GM12878 (cell line): ENCODE data around the gene EPHA7. TPM values are rescaled to one million over a fixed set of nuclear protein-coding genes. Genes with fewer than 3 reads are reported as not detected.

Experiments used
- ATAC-seq: fragments of 200-7000 bp; cut with Tn5 transposase; 3 replicates; pipeline ENCODE4 v1.9.1; 2020; ENCODE audit warnings: mild to moderate bottlenecking, moderate library complexity
- Bru-seq: library from RNA; stranded (reverse); fragments of 400-500 nt; gene quantifications from one replicate; lab custom pipeline; 2021; lab: Mats Ljungman, UMichigan
- BruChase-seq, 2 experiments: library from RNA; stranded (reverse); fragments of 400-500 nt; gene quantifications; one replicate each; lab custom pipeline; 2021; lab: Mats Ljungman, UMichigan
- BruUV-seq: library from RNA; stranded (reverse); fragments of 400-500 nt; replicated peaks from 2 replicates; lab custom pipeline; 2021; lab: Mats Ljungman, UMichigan
- CTCF ChIA-PET: fragments of 300-600 bp; sonication (Branson Sonifier 250); formaldehyde crosslinking; extraction: SDS; loops from one replicate; lab custom pipeline; 2021; ENCODE audit warnings: inconsistent platforms; lab: Yijun Ruan, JAX
- POLR2A ChIA-PET: fragments of 350-600 bp; formaldehyde crosslinking; extraction: SDS; loops from one replicate; lab custom pipeline; 2021; ENCODE audit warnings: inconsistent platforms; lab: Charles Lee
- RAD21 ChIA-PET: fragments of 300-600 bp; sonication (Branson Sonifier 250); formaldehyde crosslinking; loops from one replicate; lab custom pipeline; 2023; ENCODE audit warnings: antibody characterized with exemption; ENCODE audit not compliant: unreplicated experiment; lab: Charles Lee
- SMC1A ChIA-PET: fragments of 300-600 bp; sonication (Branson Sonifier 250); formaldehyde crosslinking; loops from one replicate; lab custom pipeline; 2023; ENCODE audit not compliant: unreplicated experiment, uncharacterized antibody; lab: Charles Lee
- DNase-seq: peaks from one replicate; pipeline ENCODE4 v3.0.0-alpha.2; 2011; ENCODE audit warnings: low read depth, low spot score
- FAIRE-seq: peaks from 3 replicates; lab custom pipeline; 2011; peaks lifted over from hg19 to GRCh38; lab: Jason Lieb, UNC
- H2AFZ ChIP-seq: 2 replicates; pipeline ENCODE4 v1.6.0; 2011; ENCODE audit warnings: low read depth, low read length, control low read depth; ENCODE audit not compliant: control insufficient read depth
- H3K27ac ChIP-seq: 2 replicates; pipeline ENCODE4 v1.5.1; 2011; ENCODE audit warnings: control low read depth; ENCODE audit not compliant: control insufficient read depth, insufficient read depth
- H3K27me3 ChIP-seq, 2 experiments: replicated peaks in 1 of 2; 2 replicates each; pipeline versions ENCODE4 v1.6.0 to v1.6.1; 2011; ENCODE audit warnings: low read length in 1 of 2; ENCODE audit not compliant: control insufficient read depth in 2 of 2, insufficient read depth in 2 of 2
- H3K36me3 ChIP-seq, 2 experiments: 2 replicates each; pipeline ENCODE4 v1.5.1; 2011; ENCODE audit warnings: low read length in 1 of 2; ENCODE audit not compliant: control insufficient read depth in 2 of 2, insufficient read depth in 2 of 2
- H3K4me1 ChIP-seq: 2 replicates; pipeline ENCODE4 v1.6.1; 2011; ENCODE audit warnings: mild to moderate bottlenecking, low read length, moderate library complexity, mixed read lengths; ENCODE audit not compliant: control insufficient read depth, insufficient read depth
- H3K4me2 ChIP-seq: 2 replicates; pipeline ENCODE4 v1.6.0; 2011; ENCODE audit warnings: control low read depth; ENCODE audit not compliant: control insufficient read depth, insufficient read depth
- H3K4me3 ChIP-seq: fragments of 200-600 bp; sonication (generic); 2 replicates; pipeline ENCODE4 v1.5.1; 2016
- H3K79me2 ChIP-seq: 2 replicates; pipeline ENCODE4 v1.6.0; 2011; ENCODE audit warnings: low read length; ENCODE audit not compliant: control insufficient read depth, insufficient read depth
- H3K9ac ChIP-seq: 2 replicates; pipeline ENCODE4 v1.8.0; 2011; ENCODE audit warnings: low read length, control low read depth, mixed read lengths; ENCODE audit not compliant: control insufficient read depth, insufficient read depth
- H3K9me3 ChIP-seq: replicated peaks from 3 replicates; pipeline ENCODE4 v1.5.1; 2011; ENCODE audit warnings: mild to moderate bottlenecking, low read length; ENCODE audit not compliant: control insufficient read depth, insufficient read depth
- H4K20me1 ChIP-seq: 2 replicates; pipeline ENCODE4 v1.6.0; 2011; ENCODE audit not compliant: control insufficient read depth, insufficient read depth
- EGR1 ChIP-seq, 2 experiments: IDR thresholded peaks; 1 replicate in 1 of 2; 2 replicates in 1 of 2; pipeline ENCODE4 v1.6.1; 2011 to 2012; ENCODE audit warnings: low read depth in 2 of 2, low read length in 2 of 2, borderline replicate concordance in 1 of 2, mild to moderate bottlenecking in 1 of 2, moderate library complexity in 1 of 2
- HCFC1 ChIP-seq: fragments of 150-350 bp; IDR thresholded peaks from 2 replicates; pipeline ENCODE4 v1.6.1; 2014; ENCODE audit warnings: low read length
- KAT2A ChIP-seq: conservative IDR thresholded peaks from 2 replicates; pipeline ENCODE4 v1.6.1; 2011; ENCODE audit warnings: low read depth, low read length; ENCODE audit not compliant: control insufficient read depth
- MYB ChIP-seq: fragments of 150-350 bp; IDR thresholded peaks from 2 replicates; pipeline ENCODE4 v1.6.1; 2014; ENCODE audit warnings: mild to moderate bottlenecking, low read depth, low read length, borderline replicate concordance
- NFYB ChIP-seq: IDR thresholded peaks from 2 replicates; pipeline ENCODE4 v1.6.1; 2011; ENCODE audit warnings: low read depth, mild to moderate bottlenecking, low read length, improper control_type of control experiment, moderate library complexity; ENCODE audit not compliant: insufficient read depth
- PBX3 ChIP-seq: IDR thresholded peaks from 2 replicates; pipeline ENCODE4 v1.6.1; 2011; ENCODE audit warnings: mild to moderate bottlenecking, low read depth, low read length, moderate library complexity; ENCODE audit not compliant: insufficient replicate concordance
- SP1 ChIP-seq: IDR thresholded peaks from one replicate; pipeline ENCODE4 v1.6.1; 2011; ENCODE audit warnings: low read depth, low read length
- SUPT20H ChIP-seq: IDR thresholded peaks from 2 replicates; pipeline ENCODE4 v1.6.1; 2011; ENCODE audit warnings: low read depth, mild to moderate bottlenecking, low read length, moderate library complexity, borderline replicate concordance; ENCODE audit not compliant: control insufficient read depth
- WRNIP1 ChIP-seq: IDR thresholded peaks from 2 replicates; pipeline ENCODE4 v1.6.1; 2011; ENCODE audit warnings: low read depth, low read length, improper control_type of control experiment, borderline replicate concordance
- YY1 ChIP-seq: IDR thresholded peaks from 2 replicates; pipeline ENCODE4 v1.6.1; 2011; ENCODE audit warnings: low read depth, mild to moderate bottlenecking, low read length
- ZNF207 ChIP-seq: fragments of 450-650 bp; IDR thresholded peaks from 2 replicates; pipeline ENCODE4 v1.6.1; 2014; ENCODE audit warnings: antibody characterized with exemption, mild to moderate bottlenecking, borderline replicate concordance
- WGBS: methylation state at CpG from one replicate; pipeline ENCODE4 v1.1.6; 2016; ENCODE audit warnings: low lambda C conversion rate; ENCODE audit not compliant: insufficient replicate concordance, insufficient coverage; ENCODE audit errors: missing lambda C conversion rate; 5-methylcytosine and 5-hydroxymethylcytosine counted together
- in situ Hi-C: fragments of 300-500 bp; cut with MboI; formaldehyde crosslinking; loops from 9 replicates; pipeline ENCODE4 v1.14.3; 2018; ENCODE audit warnings: mixed read lengths
- intact Hi-C: fragments of 100-400 bp; cut with micrococcal nuclease; formaldehyde crosslinking; loops from one replicate; pipeline ENCODE4 v1.14.2; 2022; ENCODE audit not compliant: unreplicated experiment
- long read RNA-seq, 2 experiments: library from polyadenylated mRNA; unstranded; transcript quantifications; one replicate each; pipeline ENCODE4 v2.0.0, GENCODE V29; 2019 to 2020
- polyA minus RNA-seq, 3 experiments: library from RNA; depleted of rRNA, polyadenylated mRNA; stranded (reverse); fragments of >200 nt; gene quantifications; 2 replicates each; pipeline ENCODE4 v1.2.3, GENCODE V29; 2011
- polyA plus RNA-seq, 11 experiments: library from polyadenylated mRNA; depleted of rRNA in 4 of 11; unstranded in 6 of 11; stranded (reverse) in 5 of 11; fragments of >200 nt; fragmentation: Nextera tagmentation in 4 of 11; fragmentation: Illumina TruSeq in 1 of 11; extraction: Ambion mirVana in 4 of 11; extraction: Trizol in 1 of 11; gene quantifications; 1 replicate in 1 of 11; 2 replicates in 10 of 11; pipeline versions ENCODE4 v1.2.1 to v1.2.3, GENCODE V29; 2011 to 2016; ENCODE audit warnings: inconsistent platforms in 2 of 11, missing spikeins in 2 of 11, low read depth in 1 of 11
- total RNA-seq, 4 experiments: library from RNA; depleted of rRNA in 3 of 4; stranded (reverse); fragments of >200 nt in 3 of 4; fragmentation: Illumina TruSeq in 1 of 4; extraction: Trizol in 1 of 4; gene quantifications; 2 replicates each; pipeline versions ENCODE4 v1.2.1 to v1.2.3, GENCODE V29; 2013 to 2021
- TF ChIP-seq, protein P1 (sequence below): IDR thresholded peaks from 2 replicates; pipeline ENCODE4 v1.6.1; 2011; ENCODE audit warnings: borderline replicate concordance, low read depth, mild to moderate bottlenecking, moderate library complexity, low read length; ENCODE audit not compliant: insufficient read depth, poor library complexity, severe bottlenecking
- TF ChIP-seq, protein P2 (sequence below): fragments of 450-650 bp; IDR thresholded peaks from 2 replicates; pipeline ENCODE4 v1.6.1; 2016; ENCODE audit warnings: mild to moderate bottlenecking

Gene EPHA7
- total RNA-seq (2013; cell fraction: nucleolus; rRNA removed) = not detected in 2 replicates
- not detected in 2 replicates for total RNA-seq (2014; rRNA removed)
- not detected in 2 replicates for total RNA-seq (2014; rRNA removed; fragmentation: Illumina TruSeq; extraction: Trizol)
- total RNA-seq (2021) = not detected in 2 replicates
- not detected for polyA plus RNA-seq (2011; ENCODE audit: low read depth)
- not detected in 2 replicates for polyA plus RNA-seq (2011; rRNA removed)
- not detected in 2 replicates for polyA plus RNA-seq (2011; cell fraction: cytosol; rRNA removed)
- not detected in 2 replicates for polyA plus RNA-seq (2011; cell fraction: nucleus; rRNA removed)
- not detected in 2 replicates for polyA plus RNA-seq (2012)
- polyA plus RNA-seq (2014; fragmentation: Illumina TruSeq; extraction: Trizol) = not detected in 2 replicates
- polyA plus RNA-seq (2014; fragmentation: Nextera tagmentation; extraction: Ambion mirVana) = not detected
- not detected in 2 replicates for polyA plus RNA-seq (2014; rRNA removed)
- not detected for polyA plus RNA-seq (2016; fragmentation: Nextera tagmentation; extraction: Ambion mirVana)
- polyA minus RNA-seq (2011; rRNA and poly(A)+ RNA removed) = not detected in 2 replicates
- not detected in 2 replicates for polyA minus RNA-seq (2011; cell fraction: cytosol; rRNA and poly(A)+ RNA removed)
- not detected in 2 replicates for polyA minus RNA-seq (2011; cell fraction: nucleus; rRNA and poly(A)+ RNA removed)
- percentile 1 among the genes with signal in this experiment for Bru-seq, nascent RNA
- percentile 4 among the genes with signal in this experiment for BruChase-seq, experiment 1, labeled RNA remaining after a 6-hour chase
- BruChase-seq, experiment 2, labeled RNA remaining after a 2-hour chase = percentile 3 among the genes with signal in this experiment
- long read RNA-seq, experiment 1 = 0 reads
- long read RNA-seq, experiment 2, partial matches to known transcripts = 0 of 2 reads
- long read RNA-seq, experiment 2, other reads (novel, unspliced or antisense) = 2 of 2 reads

GRCh38 chr6:93419304-93420162, at the start of gene EPHA7:
Gene EPHA7, minus strand, starts transcription at chr6:93419559. Its CDS starts 218 bp downstream, at chr6:93419341.
- no peaks in the 10 kb centered on the region for H3K4me1 ChIP-seq
- H3K27ac ChIP-seq = no peak within 1 kb of the TSS
- peak; percentile 95 for TF ChIP-seq PBX3
- TF ChIP-seq, protein P1, sequence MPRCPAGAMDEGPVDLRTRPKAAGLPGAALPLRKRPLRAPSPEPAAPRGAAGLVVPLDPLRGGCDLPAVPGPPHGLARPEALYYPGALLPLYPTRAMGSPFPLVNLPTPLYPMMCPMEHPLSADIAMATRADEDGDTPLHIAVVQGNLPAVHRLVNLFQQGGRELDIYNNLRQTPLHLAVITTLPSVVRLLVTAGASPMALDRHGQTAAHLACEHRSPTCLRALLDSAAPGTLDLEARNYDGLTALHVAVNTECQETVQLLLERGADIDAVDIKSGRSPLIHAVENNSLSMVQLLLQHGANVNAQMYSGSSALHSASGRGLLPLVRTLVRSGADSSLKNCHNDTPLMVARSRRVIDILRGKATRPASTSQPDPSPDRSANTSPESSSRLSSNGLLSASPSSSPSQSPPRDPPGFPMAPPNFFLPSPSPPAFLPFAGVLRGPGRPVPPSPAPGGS = no peak
- TF ChIP-seq MYB = no peak
- TF ChIP-seq KAT2A = no peak
- TF ChIP-seq NFYB = peak; percentile 71; the same call in 1 of the 2 replicates
- peak; percentile 64 for TF ChIP-seq SP1
- TF ChIP-seq SUPT20H = no peak
- TF ChIP-seq HCFC1 = no peak
- TF ChIP-seq WRNIP1 = no peak
- TF ChIP-seq, protein P2, sequence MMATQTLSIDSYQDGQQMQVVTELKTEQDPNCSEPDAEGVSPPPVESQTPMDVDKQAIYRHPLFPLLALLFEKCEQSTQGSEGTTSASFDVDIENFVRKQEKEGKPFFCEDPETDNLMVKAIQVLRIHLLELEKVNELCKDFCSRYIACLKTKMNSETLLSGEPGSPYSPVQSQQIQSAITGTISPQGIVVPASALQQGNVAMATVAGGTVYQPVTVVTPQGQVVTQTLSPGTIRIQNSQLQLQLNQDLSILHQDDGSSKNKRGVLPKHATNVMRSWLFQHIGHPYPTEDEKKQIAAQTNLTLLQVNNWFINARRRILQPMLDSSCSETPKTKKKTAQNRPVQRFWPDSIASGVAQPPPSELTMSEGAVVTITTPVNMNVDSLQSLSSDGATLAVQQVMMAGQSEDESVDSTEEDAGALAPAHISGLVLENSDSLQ = peak; percentile 97
- no peak for TF ChIP-seq EGR1 (IDR thresholded peaks at IDR 0.05; ENCODE audit: borderline replicate concordance in 1 of 2, low read depth in 2 of 2, low read length in 2 of 2)
- no peak for TF ChIP-seq ZNF207
- TF ChIP-seq YY1 = peak; percentile 64; the same call in 1 of the 2 replicates
- TF ChIP-seq, all 136 proteins: peak for 5
- 11% methylated on average over 50 of the region's 50 CpGs for WGBS
- ATAC-seq (peak; percentile 88), FAIRE-seq (no peak), DNase-seq (no peak)
- Histone ChIP-seq H3K4me3 (peak within 1 kb of the TSS; percentile 36; the same call in 1 of the 2 replicates), H2AFZ (peak within 1 kb of the TSS; percentile 43), H4K20me1 (no peaks in the 10 kb centered on the region), H3K4me2 (peak within 1 kb of the TSS; percentile 50; the same call in 1 of the 2 replicates), H3K9ac (no peak within 1 kb of the TSS), H3K79me2 (no peaks in the 10 kb centered on the region), H3K9me3 (no peaks in the 10 kb centered on the region; the same call in 1 of the 3 replicates), H3K27me3 (peaks cover 11 to 18% of the 10 kb centered on the region in 2 experiments; a peak in 3 of 4 replicates), H3K36me3 (no peaks in the 10 kb centered on the region)
- ChIA-PET RAD21 (no interaction called here), CTCF (interaction anchor here (0.8 to 1.3 kb wide), 3 partner anchors 23 to 609 kb away, joined by 3 read pairs; no protein-coding TSS in a partner anchor), SMC1A (no interaction called here), POLR2A (no interaction called here)
- in situ Hi-C loops = no loop called here
- no TSS peak for BruUV-seq
- intact Hi-C loops = loop anchor here (5.0 kb wide), 1 partner anchor 382 kb away; no protein-coding TSS in a partner anchor
